GM12878 (cell line): ENCODE data around the gene STRBP. TPM values are rescaled to one million over a fixed set of nuclear protein-coding genes. Genes with fewer than 3 reads are reported as not detected.

ENCODE experiments used
- ATAC-seq: fragments of 200-7000 bp; cut with Tn5 transposase; 3 replicates; pipeline ENCODE4 v1.9.1; 2020; ENCODE audit warnings: mild to moderate bottlenecking, moderate library complexity
- BruUV-seq: library from RNA; stranded (reverse); fragments of 400-500 nt; replicated peaks from 2 replicates; lab custom pipeline; 2021; lab: Mats Ljungman, UMichigan
- CTCF ChIA-PET: fragments of 300-600 bp; sonication (Branson Sonifier 250); formaldehyde crosslinking; extraction: SDS; loops from one replicate; lab custom pipeline; 2021; ENCODE audit warnings: inconsistent platforms; lab: Yijun Ruan, JAX
- POLR2A ChIA-PET: fragments of 350-600 bp; formaldehyde crosslinking; extraction: SDS; loops from one replicate; lab custom pipeline; 2021; ENCODE audit warnings: inconsistent platforms; lab: Charles Lee
- RAD21 ChIA-PET: fragments of 300-600 bp; sonication (Branson Sonifier 250); formaldehyde crosslinking; loops from one replicate; lab custom pipeline; 2023; ENCODE audit warnings: antibody characterized with exemption; ENCODE audit not compliant: unreplicated experiment; lab: Charles Lee
- SMC1A ChIA-PET: fragments of 300-600 bp; sonication (Branson Sonifier 250); formaldehyde crosslinking; loops from one replicate; lab custom pipeline; 2023; ENCODE audit not compliant: unreplicated experiment, uncharacterized antibody; lab: Charles Lee
- DNase-seq: peaks from one replicate; pipeline ENCODE4 v3.0.0-alpha.2; 2011; ENCODE audit warnings: low read depth, low spot score
- FAIRE-seq: peaks from 3 replicates; lab custom pipeline; 2011; peaks lifted over from hg19 to GRCh38; lab: Jason Lieb, UNC
- H2AFZ ChIP-seq: 2 replicates; pipeline ENCODE4 v1.6.0; 2011; ENCODE audit warnings: low read depth, low read length, control low read depth; ENCODE audit not compliant: control insufficient read depth
- H3K27ac ChIP-seq: 2 replicates; pipeline ENCODE4 v1.5.1; 2011; ENCODE audit warnings: control low read depth; ENCODE audit not compliant: control insufficient read depth, insufficient read depth
- H3K27me3 ChIP-seq, 2 experiments: replicated peaks in 1 of 2; 2 replicates each; pipeline versions ENCODE4 v1.6.0 to v1.6.1; 2011; ENCODE audit warnings: low read length in 1 of 2; ENCODE audit not compliant: control insufficient read depth in 2 of 2, insufficient read depth in 2 of 2
- H3K36me3 ChIP-seq, 2 experiments: 2 replicates each; pipeline ENCODE4 v1.5.1; 2011; ENCODE audit warnings: low read length in 1 of 2; ENCODE audit not compliant: control insufficient read depth in 2 of 2, insufficient read depth in 2 of 2
- H3K4me1 ChIP-seq: 2 replicates; pipeline ENCODE4 v1.6.1; 2011; ENCODE audit warnings: mild to moderate bottlenecking, low read length, moderate library complexity, mixed read lengths; ENCODE audit not compliant: control insufficient read depth, insufficient read depth
- H3K4me2 ChIP-seq: 2 replicates; pipeline ENCODE4 v1.6.0; 2011; ENCODE audit warnings: control low read depth; ENCODE audit not compliant: control insufficient read depth, insufficient read depth
- H3K4me3 ChIP-seq: fragments of 200-600 bp; sonication (generic); 2 replicates; pipeline ENCODE4 v1.5.1; 2016
- H3K79me2 ChIP-seq: 2 replicates; pipeline ENCODE4 v1.6.0; 2011; ENCODE audit warnings: low read length; ENCODE audit not compliant: control insufficient read depth, insufficient read depth
- H3K9ac ChIP-seq: 2 replicates; pipeline ENCODE4 v1.8.0; 2011; ENCODE audit warnings: low read length, control low read depth, mixed read lengths; ENCODE audit not compliant: control insufficient read depth, insufficient read depth
- H3K9me3 ChIP-seq: replicated peaks from 3 replicates; pipeline ENCODE4 v1.5.1; 2011; ENCODE audit warnings: mild to moderate bottlenecking, low read length; ENCODE audit not compliant: control insufficient read depth, insufficient read depth
- H4K20me1 ChIP-seq: 2 replicates; pipeline ENCODE4 v1.6.0; 2011; ENCODE audit not compliant: control insufficient read depth, insufficient read depth
- ATF2 ChIP-seq: IDR thresholded peaks from 2 replicates; pipeline ENCODE4 v1.6.1; 2012; ENCODE audit warnings: low read length, inconsistent platforms
- CEBPZ ChIP-seq: fragments of 150-350 bp; IDR thresholded peaks from 2 replicates; pipeline ENCODE4 v1.6.1; 2016; ENCODE audit warnings: low read depth, low read length
- CHD4 ChIP-seq: fragments of 200-600 bp; sonication (generic); IDR thresholded peaks from 2 replicates; pipeline ENCODE4 v1.6.1; 2016; ENCODE audit warnings: mild to moderate bottlenecking
- HCFC1 ChIP-seq: fragments of 150-350 bp; IDR thresholded peaks from 2 replicates; pipeline ENCODE4 v1.6.1; 2014; ENCODE audit warnings: low read length
- MTA2 ChIP-seq: fragments of 450-650 bp; IDR thresholded peaks from 2 replicates; pipeline ENCODE4 v1.6.1; 2016; ENCODE audit warnings: low read depth, mild to moderate bottlenecking, moderate library complexity
- RAD21 ChIP-seq: IDR thresholded peaks from 2 replicates; pipeline ENCODE4 v1.6.1; 2011; ENCODE audit warnings: mild to moderate bottlenecking, low read depth, low read length, moderate library complexity; ENCODE audit not compliant: insufficient read depth
- WGBS: methylation state at CpG from one replicate; pipeline ENCODE4 v1.1.6; 2016; ENCODE audit warnings: low lambda C conversion rate; ENCODE audit not compliant: insufficient replicate concordance, insufficient coverage; ENCODE audit errors: missing lambda C conversion rate; 5-methylcytosine and 5-hydroxymethylcytosine counted together
- in situ Hi-C: fragments of 300-500 bp; cut with MboI; formaldehyde crosslinking; loops from 9 replicates; pipeline ENCODE4 v1.14.3; 2018; ENCODE audit warnings: mixed read lengths
- intact Hi-C: fragments of 100-400 bp; cut with micrococcal nuclease; formaldehyde crosslinking; loops from one replicate; pipeline ENCODE4 v1.14.2; 2022; ENCODE audit not compliant: unreplicated experiment
- polyA plus RNA-seq, 11 experiments: library from polyadenylated mRNA; depleted of rRNA in 4 of 11; unstranded in 6 of 11; stranded (reverse) in 5 of 11; fragments of >200 nt; fragmentation: Nextera tagmentation in 4 of 11; fragmentation: Illumina TruSeq in 1 of 11; extraction: Ambion mirVana in 4 of 11; extraction: Trizol in 1 of 11; gene quantifications; 1 replicate in 1 of 11; 2 replicates in 10 of 11; pipeline versions ENCODE4 v1.2.1 to v1.2.3, GENCODE V29; 2011 to 2016; ENCODE audit warnings: inconsistent platforms in 2 of 11, missing spikeins in 2 of 11, low read depth in 1 of 11
- total RNA-seq, 4 experiments: library from RNA; depleted of rRNA in 3 of 4; stranded (reverse); fragments of >200 nt in 3 of 4; fragmentation: Illumina TruSeq in 1 of 4; extraction: Trizol in 1 of 4; gene quantifications; 2 replicates each; pipeline versions ENCODE4 v1.2.1 to v1.2.3, GENCODE V29; 2013 to 2021

Gene STRBP
- total and polyA plus RNA-seq, 10 of the 15 experiments (the other 5 are each of a cell fraction or from before 2014, with no cell fraction given): 31.0 to 96.8 (median 71.4) TPM

- H4K20me1 ChIP-seq: no peaks in the 10 kb centered on the region
- no peak for ATAC-seq
- WGBS: 93% methylated on average over 1 of the region's 1 CpG
- H3K36me3 ChIP-seq: no peaks in the 10 kb centered on the region
- H3K4me1 ChIP-seq: no peaks in the 10 kb centered on the region
- no peaks in the 10 kb centered on the region for H3K27me3 ChIP-seq
- H2AFZ ChIP-seq: no peak overlapping the region
- intact Hi-C loops (no loop called here), in situ Hi-C loops (no loop called here)
- no peak overlapping the region for H3K4me3 ChIP-seq
- FAIRE-seq: no peak
- H3K9ac ChIP-seq: no peak overlapping the region
- POLR2A ChIA-PET: no interaction called here
- TF ChIP-seq CHD4: no peak
- no peak for TF ChIP-seq RAD21
- no peak for TF ChIP-seq MTA2
- no peak for TF ChIP-seq HCFC1
- TF ChIP-seq CEBPZ: no peak
- TF ChIP-seq ATF2: no peak
- no peaks in the 10 kb centered on the region; the same call in 2 of the 3 replicates for H3K9me3 ChIP-seq
- no TSS peak for BruUV-seq
- CTCF ChIA-PET: interaction anchor here (1.4 kb wide), 1 partner anchor 9 kb away, joined by 4 read pairs; no protein-coding TSS in a partner anchor
- no peak overlapping the region for H3K4me2 ChIP-seq
- SMC1A ChIA-PET: no interaction called here
- H3K79me2 ChIP-seq: peaks cover 2% of the 10 kb centered on the region
- no peak for DNase-seq
- RAD21 ChIA-PET: no interaction called here
- no peak overlapping the region for H3K27ac ChIP-seq
Measured at GRCh38 chr9:123196124-123196523, 72.3 kb downstream of the STRBP start.
